Endodermal cell (in vitro differentiated cells): ENCODE data around the gene MYRIP. TPM values are rescaled to one million over a fixed set of nuclear protein-coding genes. Genes with fewer than 3 reads are reported as not detected.

ENCODE experiments used
- DNase-seq: peaks from one replicate; pipeline ENCODE4 v3.0.0-alpha.2; 2017
- H3K27ac ChIP-seq: 2 replicates; pipeline ENCODE4 v1.5.1; 2013; ENCODE audit warnings: mild to moderate bottlenecking, low read depth, low read length, moderate library complexity
- H3K27me3 ChIP-seq: 2 replicates; pipeline ENCODE4 v1.6.1; 2013; ENCODE audit warnings: mild to moderate bottlenecking, low read length, moderate library complexity; ENCODE audit not compliant: insufficient read depth, control insufficient read depth, poor library complexity, severe bottlenecking
- H3K36me3 ChIP-seq: 2 replicates; pipeline ENCODE4 v1.7.0; 2013; ENCODE audit warnings: mild to moderate bottlenecking, low read length, moderate library complexity; ENCODE audit not compliant: control insufficient read depth, insufficient read depth
- H3K4me1 ChIP-seq: one replicate; pipeline ENCODE4 v1.7.0; 2013; ENCODE audit warnings: low read length; ENCODE audit not compliant: control insufficient read depth, insufficient read depth
- H3K4me3 ChIP-seq: 2 replicates; pipeline ENCODE4 v1.5.1; 2013; ENCODE audit warnings: mild to moderate bottlenecking, low read length, moderate library complexity
- H3K9ac ChIP-seq: 2 replicates; pipeline ENCODE4 v1.6.1; 2013; ENCODE audit warnings: mild to moderate bottlenecking, low read length, moderate library complexity; ENCODE audit not compliant: poor library complexity, severe bottlenecking; ENCODE audit errors: extremely low read depth
- H3K9me3 ChIP-seq: 2 replicates; pipeline ENCODE4 v1.6.1; 2013; ENCODE audit warnings: mild to moderate bottlenecking, low read length, moderate library complexity; ENCODE audit not compliant: control insufficient read depth
- H3K27ac Mint-ChIP-seq: 2 replicates; pipeline ENCODE4 v1.8.0; 2020; ENCODE audit warnings: mixed read lengths
- H3K27me3 Mint-ChIP-seq: 2 replicates; pipeline ENCODE4 v1.8.0; 2021; ENCODE audit warnings: mild to moderate bottlenecking, mixed read lengths; ENCODE audit not compliant: insufficient read depth
- H3K36me3 Mint-ChIP-seq: 2 replicates; pipeline ENCODE4 v1.8.0; 2020; ENCODE audit warnings: low read depth, mixed read lengths
- H3K4me1 Mint-ChIP-seq: 2 replicates; pipeline ENCODE4 v1.8.0; 2020; ENCODE audit warnings: mixed read lengths
- H3K4me3 Mint-ChIP-seq: 2 replicates; pipeline ENCODE4 v1.8.0; 2020; ENCODE audit warnings: mild to moderate bottlenecking, moderate library complexity, mixed read lengths
- H3K9me3 Mint-ChIP-seq: 2 replicates; pipeline ENCODE4 v1.8.0; 2020; ENCODE audit warnings: mild to moderate bottlenecking, mixed read lengths
- CTCF ChIP-seq: fragments of 200-600 bp; sonication (generic); conservative IDR thresholded peaks from 2 replicates; pipeline ENCODE4 v1.5.0; 2021; ENCODE audit warnings: antibody characterized with exemption, mild to moderate bottlenecking
- WGBS, 2 experiments: methylation state at CpG; one replicate each; pipeline versions ENCODE4 v1.1.5 to v1.1.7; 2013; ENCODE audit warnings: missing lambda C conversion rate in 2 of 2, mixed read lengths in 1 of 2; ENCODE audit not compliant: insufficient coverage in 1 of 2, insufficient read length in 1 of 2; 5-methylcytosine and 5-hydroxymethylcytosine counted together
- total RNA-seq, 2 donors: library from RNA; stranded (reverse); fragmentation: NEBNext Ultra II Directional in 1 of 2; extraction: Animal tissue kit (Norgen Biotek cat#: 25700) in 1 of 2; gene quantifications; 2 replicates in 1 of 2; 3 replicates in 1 of 2; pipeline ENCODE4 v1.2.1, GENCODE V29; 2021

The MYRIP gene
- total RNA-seq, 2 donors from 2014 or later, result 4.3 to 4.6 TPM

GRCh38 chr3:40143283-40144090 lies 334.1 kb downstream of the MYRIP start:
- H3K9me3 Mint-ChIP-seq, result no peaks in the 10 kb centered on the region
- no peak for DNase-seq
- Histone ChIP-seq H3K27me3 (no peaks in the 10 kb centered on the region), H3K9ac (no peak overlapping the region), H3K4me1 (no peaks in the 10 kb centered on the region), H3K36me3 (no peaks in the 10 kb centered on the region), H3K9me3 (no peaks in the 10 kb centered on the region), H3K4me3 (no peak overlapping the region), H3K27ac (no peak overlapping the region)
- no peaks in the 10 kb centered on the region for H3K4me1 Mint-ChIP-seq
- no peak for TF ChIP-seq CTCF
- H3K4me3 Mint-ChIP-seq, result no peak overlapping the region
- WGBS, 2 experiments, result 92 to 100% methylated on average over 3 to 10 of the region's 10 CpGs
- no peaks in the 10 kb centered on the region for H3K36me3 Mint-ChIP-seq
- H3K27me3 Mint-ChIP-seq, result peaks cover 3% of the 10 kb centered on the region
- H3K27ac Mint-ChIP-seq, result no peak overlapping the region

DNA sequence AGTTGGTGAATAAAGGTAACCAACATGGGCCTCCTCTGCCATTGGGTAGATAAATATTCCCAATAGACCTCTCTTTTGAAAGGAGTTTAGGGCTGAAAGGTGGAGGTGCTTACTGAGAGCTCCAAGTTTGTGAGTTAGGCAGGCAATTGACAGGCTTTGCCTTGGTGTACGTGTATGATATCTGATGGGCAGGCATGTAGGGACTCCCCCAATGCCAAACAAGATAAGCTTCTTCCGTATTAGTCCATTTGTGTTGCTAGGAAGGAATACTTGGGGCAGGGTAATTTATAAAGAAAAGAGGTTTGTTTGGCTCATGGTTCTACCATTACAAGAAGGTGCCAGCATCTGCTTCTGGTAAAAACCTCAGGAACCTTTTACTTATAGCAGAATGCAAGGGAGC lies 339.4 kb downstream of the MYRIP start:
- Mint-ChIP-seq H3K27ac (no peak overlapping the region), H3K4me1 (no peaks in the 10 kb centered on the region), H3K9me3 (no peaks in the 10 kb centered on the region), H3K36me3 (no peaks in the 10 kb centered on the region), H3K4me3 (no peak overlapping the region), H3K27me3 (peaks cover 3% of the 10 kb centered on the region)
- no peak for DNase-seq
- Histone ChIP-seq H3K4me3 (no peak overlapping the region), H3K9ac (no peak overlapping the region), H3K36me3 (no peaks in the 10 kb centered on the region), H3K9me3 (no peaks in the 10 kb centered on the region), H3K27ac (no peak overlapping the region), H3K4me1 (peaks cover 4% of the 10 kb centered on the region), H3K27me3 (no peaks in the 10 kb centered on the region)
- 94 to 100% methylated on average over 1 to 2 of the region's 2 CpGs for WGBS, 2 experiments
- TF ChIP-seq CTCF, result no peak

GRCh38 chr3:40152482-40153133 lies 343.2 kb downstream of the MYRIP start:
- Mint-ChIP-seq H3K4me3 (no peak overlapping the region), H3K27me3 (no peaks in the 10 kb centered on the region), H3K27ac (no peak overlapping the region), H3K36me3 (no peaks in the 10 kb centered on the region), H3K4me1 (no peaks in the 10 kb centered on the region), H3K9me3 (no peaks in the 10 kb centered on the region)
- no peak overlapping the region for H3K4me3 ChIP-seq
- no peaks in the 10 kb centered on the region for H3K27me3 ChIP-seq
- 78 to 80% methylated on average over 1 of the region's 1 CpG for WGBS, 2 experiments
- no peak overlapping the region for H3K27ac ChIP-seq
- H3K9ac ChIP-seq, result no peak overlapping the region
- no peaks in the 10 kb centered on the region for H3K9me3 ChIP-seq
- no peak for TF ChIP-seq CTCF
- H3K4me1 ChIP-seq, result peaks cover 4% of the 10 kb centered on the region
- H3K36me3 ChIP-seq, result no peaks in the 10 kb centered on the region
- no peak for DNase-seq
